Measurements from ENCODE around the gene PASD1.
"Not testable (repeated sequence)": the region's sequence is repeated elsewhere in the genome, so short reads cannot be mapped to it uniquely, and the experiment has no call there.

PASD1 gene

GRCh38 chrX:151631822-151632221, 68.3 kb downstream of the PASD1 start:
- DNase-seq = no peak

- DNase-seq = no peak
Measured at GRCh38 chrX:151633157-151633556, 69.7 kb downstream of the PASD1 start.

- DNase-seq = no peak
Measured at GRCh38 chrX:151634937-151635336, 71.5 kb downstream of the PASD1 start.

GRCh38 chrX:151641564-151641963, 78.1 kb downstream of the PASD1 start:
- no peak for DNase-seq

- DNase-seq = peak; percentile 42
Measured at GRCh38 chrX:151675121-151675746, 111.8 kb downstream of the PASD1 start.

- DNase-seq = no peak
Measured at GRCh38 chrX:151676196-151676595, 112.7 kb downstream of the PASD1 start.

- no peak for DNase-seq
Measured at GRCh38 chrX:151679798-151680402, 116.4 kb downstream of the PASD1 start.

GRCh38 chrX:151680805-151681204, 117.3 kb downstream of the PASD1 start:
- peak; percentile 2 for DNase-seq

GRCh38 chrX:151687635-151688034, 124.2 kb downstream of the PASD1 start:
- DNase-seq = no peak

GRCh38 chrX:151688695-151689094, 125.2 kb downstream of the PASD1 start:
- no peak for DNase-seq

- no peak for DNase-seq
Measured at GRCh38 chrX:151692825-151693224, 129.3 kb downstream of the PASD1 start.

GRCh38 chrX:151694121-151694520, 130.6 kb downstream of the PASD1 start:
- no peak for DNase-seq

GRCh38 chrX:151694661-151695582, 131.4 kb downstream of the PASD1 start, which contains the start of gene PRRG3:
PRRG3 (plus strand) TSS chrX:151695458; CDS start chrX:151698815, 3,357 bp downstream.
- DNase-seq = no peak

GRCh38 chrX:151695583-151696340, 132.3 kb downstream of the PASD1 start:
- peak; percentile 26 for DNase-seq

GRCh38 chrX:151697082-151697481, 133.6 kb downstream of the PASD1 start:
- DNase-seq = not testable (repeated sequence)

- DNase-seq = peak; percentile 53
Measured at GRCh38 chrX:151697522-151697921, 134.0 kb downstream of the PASD1 start.

- DNase-seq = no peak
Measured at GRCh38 chrX:151698485-151698884, 135.0 kb downstream of the PASD1 start.

- DNase-seq = no peak
Measured at GRCh38 chrX:151699746-151700145, 136.3 kb downstream of the PASD1 start.

- no peak for DNase-seq
Measured at GRCh38 chrX:151700581-151700980, 137.1 kb downstream of the PASD1 start.

GRCh38 chrX:151701071-151701470, 137.6 kb downstream of the PASD1 start:
- no peak for DNase-seq

- DNase-seq = no peak
Measured at GRCh38 chrX:151701531-151701930, 138.1 kb downstream of the PASD1 start.

GRCh38 chrX:151702026-151702714, 138.7 kb downstream of the PASD1 start:
- no peak for DNase-seq
